ENCODE measurements around the gene ZNF169. TPM values are rescaled to one million over a fixed set of nuclear protein-coding genes. Genes with fewer than 3 reads are reported as not detected.
"Not testable (repeated sequence)": the region's sequence is repeated elsewhere in the genome, so short reads cannot be mapped to it uniquely, and the experiment has no call there.

Gene ZNF169
- total RNA-seq, 1 donor from 2014 or later = 4.1 TPM

- Histone ChIP-seq H3K9me3 (ENCODE audit: insufficient read depth, low read depth, low read length) (peaks cover 2% of the 10 kb centered on the region), H3K79me2 (ENCODE audit: insufficient read depth, low read length) (no peaks in the 10 kb centered on the region), H2AFZ (ENCODE audit: low read depth, low read length) (no peak overlapping the region), H3K9ac (ENCODE audit: low read length) (no peak overlapping the region), H3K27ac (ENCODE audit: low read depth, low read length) (no peak overlapping the region), H3K27me3 (ENCODE audit: insufficient read depth, low read length) (peaks cover 2% of the 10 kb centered on the region), H3K4me1 (ENCODE audit: insufficient read depth, low read length) (no peaks in the 10 kb centered on the region), H4K20me1 (ENCODE audit: insufficient read depth, low read length) (no peaks in the 10 kb centered on the region), H3K4me2 (ENCODE audit: low read length) (no peak overlapping the region), H3K36me3 (ENCODE audit: insufficient read depth, low read length) (no peaks in the 10 kb centered on the region), H3K4me3 (ENCODE audit: insufficient read depth, low read depth, low read length) (no peak overlapping the region)
- TF ChIP-seq, protein P1, sequence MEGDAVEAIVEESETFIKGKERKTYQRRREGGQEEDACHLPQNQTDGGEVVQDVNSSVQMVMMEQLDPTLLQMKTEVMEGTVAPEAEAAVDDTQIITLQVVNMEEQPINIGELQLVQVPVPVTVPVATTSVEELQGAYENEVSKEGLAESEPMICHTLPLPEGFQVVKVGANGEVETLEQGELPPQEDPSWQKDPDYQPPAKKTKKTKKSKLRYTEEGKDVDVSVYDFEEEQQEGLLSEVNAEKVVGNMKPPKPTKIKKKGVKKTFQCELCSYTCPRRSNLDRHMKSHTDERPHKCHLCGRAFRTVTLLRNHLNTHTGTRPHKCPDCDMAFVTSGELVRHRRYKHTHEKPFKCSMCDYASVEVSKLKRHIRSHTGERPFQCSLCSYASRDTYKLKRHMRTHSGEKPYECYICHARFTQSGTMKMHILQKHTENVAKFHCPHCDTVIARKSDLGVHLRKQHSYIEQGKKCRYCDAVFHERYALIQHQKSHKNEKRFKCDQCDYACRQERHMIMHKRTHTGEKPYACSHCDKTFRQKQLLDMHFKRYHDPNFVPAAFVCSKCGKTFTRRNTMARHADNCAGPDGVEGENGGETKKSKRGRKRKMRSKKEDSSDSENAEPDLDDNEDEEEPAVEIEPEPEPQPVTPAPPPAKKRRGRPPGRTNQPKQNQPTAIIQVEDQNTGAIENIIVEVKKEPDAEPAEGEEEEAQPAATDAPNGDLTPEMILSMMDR (IDR thresholded peaks at IDR 0.05; ENCODE audit: insufficient read depth, low read depth, low read length) = no peak
- TF ChIP-seq EZH2 (IDR thresholded peaks at IDR 0.05; ENCODE audit: insufficient read depth, low read length) = no peak
- no peaks in the 10 kb centered on the region for H3K27me3 Mint-ChIP-seq (ENCODE audit: low read depth, unreplicated experiment)
- no peak overlapping the region for H3K4me3 Mint-ChIP-seq (ENCODE audit: unreplicated experiment)
- H3K4me1 Mint-ChIP-seq (ENCODE audit: low read depth, unreplicated experiment) = no peaks in the 10 kb centered on the region
- no peaks in the 10 kb centered on the region for H3K9me3 Mint-ChIP-seq (ENCODE audit: unreplicated experiment)
- FAIRE-seq (no peak), DNase-seq (ENCODE audit: low read depth) (no peak)
- H3K36me3 Mint-ChIP-seq (ENCODE audit: low read depth, unreplicated experiment) = no peaks in the 10 kb centered on the region
- H3K27ac Mint-ChIP-seq (ENCODE audit: unreplicated experiment) = no peak overlapping the region
Observed at GRCh38 chr9:94232428-94232827, 26.7 kb upstream of the ZNF169 start.

- not testable (repeated sequence) for FAIRE-seq; H3K79me2 ChIP-seq (ENCODE audit: insufficient read depth, low read length); H3K4me2 ChIP-seq (ENCODE audit: low read length); H2AFZ ChIP-seq (ENCODE audit: low read depth, low read length); H3K9me3 Mint-ChIP-seq (ENCODE audit: unreplicated experiment); H3K4me3 ChIP-seq (ENCODE audit: insufficient read depth, low read depth, low read length); H3K9ac ChIP-seq (ENCODE audit: low read length); H3K36me3 ChIP-seq (ENCODE audit: insufficient read depth, low read length); DNase-seq (ENCODE audit: low read depth); H3K27me3 ChIP-seq (ENCODE audit: insufficient read depth, low read length); H3K4me1 ChIP-seq (ENCODE audit: insufficient read depth, low read length); H3K27me3 Mint-ChIP-seq (ENCODE audit: low read depth, unreplicated experiment); H3K4me3 Mint-ChIP-seq (ENCODE audit: unreplicated experiment); H3K9me3 ChIP-seq (ENCODE audit: insufficient read depth, low read depth, low read length); H3K4me1 Mint-ChIP-seq (ENCODE audit: low read depth, unreplicated experiment); H3K36me3 Mint-ChIP-seq (ENCODE audit: low read depth, unreplicated experiment); H3K27ac Mint-ChIP-seq (ENCODE audit: unreplicated experiment); H4K20me1 ChIP-seq (ENCODE audit: insufficient read depth, low read length); H3K27ac ChIP-seq (ENCODE audit: low read depth, low read length)
Observed at GRCh38 chr9:94241098-94241497, 18.0 kb upstream of the ZNF169 start.

GRCh38 chr9:94245651-94246050 lies 13.4 kb upstream of the ZNF169 start:
- DNase-seq (ENCODE audit: low read depth) (no peak), FAIRE-seq (no peak)
- H3K36me3 Mint-ChIP-seq (ENCODE audit: low read depth, unreplicated experiment) = peaks cover 1% of the 10 kb centered on the region
- H3K36me3 ChIP-seq (ENCODE audit: insufficient read depth, low read length) = no peaks in the 10 kb centered on the region
- H2AFZ ChIP-seq (ENCODE audit: low read depth, low read length) = no peak overlapping the region
- no peak overlapping the region for H3K27ac Mint-ChIP-seq (ENCODE audit: unreplicated experiment)
- no peaks in the 10 kb centered on the region for H3K79me2 ChIP-seq (ENCODE audit: insufficient read depth, low read length)
- no peak overlapping the region for H3K4me3 ChIP-seq (ENCODE audit: insufficient read depth, low read depth, low read length)
- no peak overlapping the region for H3K4me3 Mint-ChIP-seq (ENCODE audit: unreplicated experiment)
- H3K27ac ChIP-seq (ENCODE audit: low read depth, low read length) = no peak overlapping the region
- no peak overlapping the region for H3K4me2 ChIP-seq (ENCODE audit: low read length)
- no peaks in the 10 kb centered on the region for H3K4me1 ChIP-seq (ENCODE audit: insufficient read depth, low read length)
- no peak for TF ChIP-seq EZH2 (IDR thresholded peaks at IDR 0.05; ENCODE audit: insufficient read depth, low read length)
- TF ChIP-seq, protein P1 (IDR thresholded peaks at IDR 0.05; ENCODE audit: insufficient read depth, low read depth, low read length) = no peak
- H3K27me3 ChIP-seq (ENCODE audit: insufficient read depth, low read length) = no peaks in the 10 kb centered on the region
- H3K27me3 Mint-ChIP-seq (ENCODE audit: low read depth, unreplicated experiment) = no peaks in the 10 kb centered on the region
- no peaks in the 10 kb centered on the region for H4K20me1 ChIP-seq (ENCODE audit: insufficient read depth, low read length)
- no peak overlapping the region for H3K9ac ChIP-seq (ENCODE audit: low read length)
- peaks cover 4% of the 10 kb centered on the region for H3K9me3 Mint-ChIP-seq (ENCODE audit: unreplicated experiment)
- H3K9me3 ChIP-seq (ENCODE audit: insufficient read depth, low read depth, low read length) = no peaks in the 10 kb centered on the region
- no peaks in the 10 kb centered on the region for H3K4me1 Mint-ChIP-seq (ENCODE audit: low read depth, unreplicated experiment)

Data from astrocyte (in vitro differentiated cells and primary cell).